Upper lobe of left lung (tissue), 4 donors: ENCODE data around the gene SEC14L6.

ENCODE experiments used
- EP300 ChIP-seq, 4 donors: sonication (generic); formaldehyde crosslinking; IDR thresholded peaks; one replicate each; pipeline ENCODE4 v1.5.1; 2017; ENCODE audit warnings: antibody characterized with exemption in 4 of 4, control low read depth in 2 of 4
- POLR2A ChIP-seq, 4 donors: fragments of 450-650 bp; IDR thresholded peaks; one replicate each; pipeline ENCODE4 v1.5.1; 2016 to 2017; ENCODE audit warnings: antibody characterized with exemption in 4 of 4, mild to moderate bottlenecking in 2 of 4
- POLR2AphosphoS5 ChIP-seq, 2 donors: sonication (generic); formaldehyde crosslinking; IDR thresholded peaks; one replicate each; pipeline ENCODE4 v1.5.1; 2017; ENCODE audit warnings: antibody characterized with exemption in 2 of 2
- TF ChIP-seq, protein P1 (sequence below), 6 experiments: fragments of 450-650 bp in 4 of 6; fragments of 200-600 bp in 2 of 6; sonication (generic) in 2 of 6; IDR thresholded peaks; one replicate each; pipeline ENCODE4 v1.5.1; 2016 to 2019; ENCODE audit warnings: antibody characterized with exemption in 6 of 6

GRCh38 chr22:30500628-30501027 is 45.9 kb downstream of the SEC14L6 start:
- TF ChIP-seq, protein P1, sequence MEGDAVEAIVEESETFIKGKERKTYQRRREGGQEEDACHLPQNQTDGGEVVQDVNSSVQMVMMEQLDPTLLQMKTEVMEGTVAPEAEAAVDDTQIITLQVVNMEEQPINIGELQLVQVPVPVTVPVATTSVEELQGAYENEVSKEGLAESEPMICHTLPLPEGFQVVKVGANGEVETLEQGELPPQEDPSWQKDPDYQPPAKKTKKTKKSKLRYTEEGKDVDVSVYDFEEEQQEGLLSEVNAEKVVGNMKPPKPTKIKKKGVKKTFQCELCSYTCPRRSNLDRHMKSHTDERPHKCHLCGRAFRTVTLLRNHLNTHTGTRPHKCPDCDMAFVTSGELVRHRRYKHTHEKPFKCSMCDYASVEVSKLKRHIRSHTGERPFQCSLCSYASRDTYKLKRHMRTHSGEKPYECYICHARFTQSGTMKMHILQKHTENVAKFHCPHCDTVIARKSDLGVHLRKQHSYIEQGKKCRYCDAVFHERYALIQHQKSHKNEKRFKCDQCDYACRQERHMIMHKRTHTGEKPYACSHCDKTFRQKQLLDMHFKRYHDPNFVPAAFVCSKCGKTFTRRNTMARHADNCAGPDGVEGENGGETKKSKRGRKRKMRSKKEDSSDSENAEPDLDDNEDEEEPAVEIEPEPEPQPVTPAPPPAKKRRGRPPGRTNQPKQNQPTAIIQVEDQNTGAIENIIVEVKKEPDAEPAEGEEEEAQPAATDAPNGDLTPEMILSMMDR (IDR thresholded peaks at IDR 0.05) = no peak
- no peak for TF ChIP-seq EP300 (IDR thresholded peaks at IDR 0.05)
- no peak for TF ChIP-seq POLR2AphosphoS5 (IDR thresholded peaks at IDR 0.05)
- TF ChIP-seq POLR2A (IDR thresholded peaks at IDR 0.05) = no peak
